Measurements from ENCODE around the gene MBOAT1.
"Not testable (repeated sequence)": the region's sequence is repeated elsewhere in the genome, so short reads cannot be mapped to it uniquely, and the experiment has no call there.

MBOAT1 gene

GRCh38 chr6:20170455-20171148, 41.7 kb downstream of the MBOAT1 start:
- DNase-seq (ENCODE audit: low read depth) = no peak

GRCh38 chr6:20169786-20170185, 42.5 kb downstream of the MBOAT1 start:
- DNase-seq (ENCODE audit: low read depth) = no peak

GRCh38 chr6:20169119-20169557, 43.1 kb downstream of the MBOAT1 start:
- no peak for DNase-seq (ENCODE audit: low read depth)

GRCh38 chr6:20168690-20169089, 43.6 kb downstream of the MBOAT1 start:
- DNase-seq (ENCODE audit: low read depth) = no peak

- DNase-seq (ENCODE audit: low read depth) = no peak
Measured at GRCh38 chr6:20167601-20168000, 44.7 kb downstream of the MBOAT1 start.

GRCh38 chr6:20166210-20166609, 46.1 kb downstream of the MBOAT1 start:
- no peak for DNase-seq (ENCODE audit: low read depth)

GRCh38 chr6:20162515-20162914, 49.8 kb downstream of the MBOAT1 start:
- DNase-seq (ENCODE audit: low read depth) = no peak

- no peak for DNase-seq (ENCODE audit: low read depth)
Measured at GRCh38 chr6:20160541-20161283, 51.6 kb downstream of the MBOAT1 start.

- DNase-seq (ENCODE audit: low read depth) = no peak
Measured at GRCh38 chr6:20159781-20160540, 52.3 kb downstream of the MBOAT1 start.

GRCh38 chr6:20159098-20159497, 53.2 kb downstream of the MBOAT1 start:
- no peak for DNase-seq (ENCODE audit: low read depth)

- no peak for DNase-seq (ENCODE audit: low read depth)
Measured at GRCh38 chr6:20158676-20159075, 53.6 kb downstream of the MBOAT1 start.

- DNase-seq (ENCODE audit: low read depth) = no peak
Measured at GRCh38 chr6:20156824-20157223, 55.4 kb downstream of the MBOAT1 start.

- DNase-seq (ENCODE audit: low read depth) = no peak
Measured at GRCh38 chr6:20154753-20155152, 57.5 kb downstream of the MBOAT1 start.

- DNase-seq (ENCODE audit: low read depth) = no peak
Measured at GRCh38 chr6:20153194-20153593, 59.1 kb downstream of the MBOAT1 start.

- DNase-seq (ENCODE audit: low read depth) = no peak
Measured at GRCh38 chr6:20148433-20148832, 63.8 kb downstream of the MBOAT1 start.

GRCh38 chr6:20147469-20147868, 64.8 kb downstream of the MBOAT1 start:
- DNase-seq (ENCODE audit: low read depth) = no peak

- not testable (repeated sequence) for DNase-seq (ENCODE audit: low read depth)
Measured at GRCh38 chr6:20146831-20147230, 65.4 kb downstream of the MBOAT1 start.

GRCh38 chr6:20146291-20146690, 66.0 kb downstream of the MBOAT1 start:
- DNase-seq (ENCODE audit: low read depth) = no peak

- no peak for DNase-seq (ENCODE audit: low read depth)
Measured at GRCh38 chr6:20142866-20143265, 69.4 kb downstream of the MBOAT1 start.

GRCh38 chr6:20141931-20142330, 70.3 kb downstream of the MBOAT1 start:
- no peak for DNase-seq (ENCODE audit: low read depth)

- not testable (repeated sequence) for DNase-seq (ENCODE audit: low read depth)
Measured at GRCh38 chr6:20139127-20139963, 72.9 kb downstream of the MBOAT1 start.

- DNase-seq (ENCODE audit: low read depth) = no peak
Measured at GRCh38 chr6:20137837-20138236, 74.4 kb downstream of the MBOAT1 start.

All from stimulated activated CD8-positive, alpha-beta memory T cell treated with anti-CD3 and anti-CD28 coated beads, Interleukin-12 subunit alpha, Interleukin-12 subunit beta, amount 100 ng/mL, for 1 hour (primary cell).